Erythroblast (primary cell): ENCODE data around the gene IQGAP1.

Experiments
- GATA1 ChIP-seq: IDR thresholded peaks from 2 replicates; pipeline ENCODE4 v1.6.1; 2011; ENCODE audit warnings: low read depth, mild to moderate bottlenecking, control low read depth, low read length, moderate library complexity
- POLR2A ChIP-seq: IDR thresholded peaks from 2 replicates; pipeline ENCODE4 v1.6.1; 2011; ENCODE audit warnings: mild to moderate bottlenecking, low read length

GRCh38 chr15:90489514-90489913 lies 101.5 kb downstream of the IQGAP1 start:
- no peak for TF ChIP-seq POLR2A
- no peak for TF ChIP-seq GATA1
